ENCODE results near the gene SNORC.
A peak's percentile ranks its signal among the peaks of the same experiment; 100 is the strongest.
"Not testable (repeated sequence)": the region's sequence is repeated elsewhere in the genome, so short reads cannot be mapped to it uniquely, and the experiment has no call there.

Gene SNORC

GRCh38 chr2:232896111-232896510 is 26.0 kb downstream of the SNORC start:
- no peak for DNase-seq

GRCh38 chr2:232896720-232897597 is 26.9 kb downstream of the SNORC start:
- no peak for DNase-seq

- DNase-seq, result no peak
Measured at GRCh38 chr2:232897598-232898408, 27.7 kb downstream of the SNORC start.

- no peak for DNase-seq
Measured at GRCh38 chr2:232898592-232899543, 28.8 kb downstream of the SNORC start.

- DNase-seq, result no peak
Measured at GRCh38 chr2:232900811-232901735, 31.0 kb downstream of the SNORC start.

GRCh38 chr2:232901736-232902578 is 31.9 kb downstream of the SNORC start:
- DNase-seq, result peak in 3 of 51 donors; percentile 9 to 30 (median 25)

- DNase-seq, result no peak
Measured at GRCh38 chr2:232903989-232904388, 33.9 kb downstream of the SNORC start.

- not testable (repeated sequence) for DNase-seq
Measured at GRCh38 chr2:232906867-232907717, 37.0 kb downstream of the SNORC start.

- not testable (repeated sequence) for DNase-seq
Measured at GRCh38 chr2:232907718-232908085, 37.6 kb downstream of the SNORC start.

GRCh38 chr2:232908695-232909094 is 38.6 kb downstream of the SNORC start:
- no peak for DNase-seq

- DNase-seq, result no peak
Measured at GRCh38 chr2:232910376-232910775, 40.3 kb downstream of the SNORC start.

GRCh38 chr2:232911712-232912277 is 41.7 kb downstream of the SNORC start:
- DNase-seq, result no peak

- DNase-seq, result no peak
Measured at GRCh38 chr2:232913903-232914302, 43.8 kb downstream of the SNORC start.

GRCh38 chr2:232919141-232919540 is 49.1 kb downstream of the SNORC start:
- no peak for DNase-seq

- DNase-seq, result no peak
Measured at GRCh38 chr2:232920055-232920454, 50.0 kb downstream of the SNORC start.

GRCh38 chr2:232920760-232921159 is 50.7 kb downstream of the SNORC start:
- DNase-seq, result no peak

- no peak for DNase-seq
Measured at GRCh38 chr2:232924433-232924832, 54.4 kb downstream of the SNORC start.
